EH (cell line): Measurements from ENCODE around the gene MED17.

Experiments used
- DNase-seq: peaks from one replicate; pipeline ENCODE4 v3.0.0-alpha.2; 2015; ENCODE audit warnings: low read depth

The MED17 gene

DNA sequence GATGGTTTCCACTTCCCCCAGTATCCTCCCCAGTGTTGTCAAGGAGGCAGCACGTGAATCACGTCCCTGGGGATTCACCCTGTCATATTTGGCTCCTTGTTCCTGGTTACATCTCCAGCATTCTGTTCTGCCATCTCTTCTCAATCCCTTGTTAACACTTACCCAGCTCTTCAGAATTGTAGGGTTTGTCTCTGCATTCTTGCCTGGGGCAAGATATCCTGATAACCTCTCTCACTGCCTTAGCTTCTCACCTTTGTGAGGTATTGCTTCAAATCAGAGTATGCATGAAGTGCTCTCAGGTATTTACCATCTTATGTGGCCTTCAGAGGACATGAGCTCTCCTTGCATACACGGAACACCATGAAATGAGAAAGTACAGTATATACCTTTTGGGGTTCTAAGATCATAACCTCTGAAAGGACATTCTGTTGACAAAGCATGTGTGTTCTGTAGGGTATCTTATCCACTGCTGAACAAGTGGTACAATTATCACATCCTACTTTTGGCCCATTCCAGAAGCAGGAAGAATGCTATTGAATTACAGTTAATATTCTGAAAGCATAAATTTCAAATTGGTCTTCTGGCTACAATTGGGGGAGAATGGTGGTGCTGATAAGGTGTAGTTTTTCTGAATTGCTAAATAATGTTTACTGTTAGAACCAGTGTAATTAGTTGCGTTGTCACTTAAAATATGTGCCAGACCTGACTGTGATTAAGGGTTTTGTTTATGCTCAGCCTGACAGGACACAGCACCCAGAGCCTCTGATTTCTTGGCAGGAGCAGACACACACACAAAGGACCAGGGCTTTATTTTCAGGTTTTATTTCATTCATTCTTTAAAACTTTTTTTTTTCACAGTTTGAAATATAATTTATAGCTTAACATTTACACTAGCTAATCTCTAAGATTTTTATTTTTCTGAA lies 33.6 kb downstream of the MED17 start:
- no peak for DNase-seq

DNA sequence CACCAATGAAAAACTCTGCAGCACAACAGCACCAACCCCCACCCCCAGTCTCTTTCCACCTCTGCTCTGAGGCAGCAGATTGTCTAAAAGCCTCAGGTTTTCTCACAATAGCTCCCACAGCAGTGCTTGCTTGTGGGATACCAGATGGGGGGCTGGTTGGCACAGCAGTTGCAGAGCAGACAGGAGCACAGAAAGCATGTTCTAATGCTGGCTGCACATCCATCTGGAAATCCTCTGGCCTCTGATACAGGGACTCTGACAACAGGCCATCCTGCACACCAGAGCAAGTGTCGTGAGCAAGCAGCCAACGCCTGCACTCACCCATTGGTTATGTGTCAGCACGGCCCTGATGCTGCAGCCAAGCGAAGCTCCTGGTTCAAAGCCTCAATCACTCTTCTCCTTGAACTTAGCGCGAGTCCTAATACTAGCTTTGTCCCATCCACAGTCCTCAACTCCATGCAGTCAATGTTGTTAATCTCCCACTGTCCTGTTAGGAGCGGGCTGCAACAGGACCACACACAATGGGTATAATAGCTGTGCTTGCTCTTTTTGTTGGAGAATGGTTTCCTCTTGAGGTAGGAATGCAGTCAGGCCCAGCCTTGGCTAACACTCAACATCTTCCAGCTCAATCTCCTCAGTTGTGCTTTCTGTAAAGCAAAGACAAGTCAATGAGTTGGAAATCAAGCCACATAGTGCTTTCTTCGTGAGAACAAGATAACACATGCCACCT lies 36.0 kb downstream of the MED17 start:
- no peak for DNase-seq

DNA sequence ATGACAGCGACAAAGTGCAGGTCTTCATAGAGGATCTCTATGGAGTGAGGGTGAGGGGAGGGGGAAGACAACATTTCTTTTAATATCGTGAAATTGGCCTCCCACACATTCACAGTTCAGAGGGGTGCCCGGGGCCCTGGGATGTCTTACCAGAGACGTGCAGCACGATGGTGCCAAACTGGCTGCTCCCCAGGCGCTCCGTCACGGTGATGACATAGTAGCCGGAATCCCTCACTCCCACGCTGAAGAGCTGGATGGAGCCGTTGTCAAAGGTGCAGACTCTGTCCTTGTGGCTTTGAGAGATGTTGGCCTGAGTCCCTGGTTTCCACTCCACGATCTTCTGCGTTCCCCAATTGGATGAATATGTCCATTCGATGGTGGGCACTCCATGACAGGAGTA lies 36.8 kb downstream of the MED17 start:
- no peak for DNase-seq

DNA sequence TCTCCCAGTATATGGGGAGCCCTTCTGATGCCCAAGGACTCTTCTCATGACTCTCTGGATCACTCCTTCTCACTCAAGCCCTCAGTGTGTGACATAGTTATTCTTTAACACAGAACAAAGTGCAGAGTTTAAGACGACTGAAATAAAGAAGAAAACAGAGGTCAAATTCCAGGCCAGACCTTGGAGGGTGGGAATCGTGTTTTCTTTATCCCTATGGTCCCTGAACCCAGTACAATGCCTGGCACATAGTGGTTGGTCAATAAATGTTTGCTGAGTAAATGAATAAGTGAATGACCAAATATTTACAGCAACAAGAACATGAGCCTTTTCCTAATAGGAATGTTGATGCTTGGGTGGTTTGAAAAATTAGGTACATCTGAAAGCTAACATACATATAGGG lies 37.5 kb downstream of the MED17 start:
- no peak for DNase-seq

DNA sequence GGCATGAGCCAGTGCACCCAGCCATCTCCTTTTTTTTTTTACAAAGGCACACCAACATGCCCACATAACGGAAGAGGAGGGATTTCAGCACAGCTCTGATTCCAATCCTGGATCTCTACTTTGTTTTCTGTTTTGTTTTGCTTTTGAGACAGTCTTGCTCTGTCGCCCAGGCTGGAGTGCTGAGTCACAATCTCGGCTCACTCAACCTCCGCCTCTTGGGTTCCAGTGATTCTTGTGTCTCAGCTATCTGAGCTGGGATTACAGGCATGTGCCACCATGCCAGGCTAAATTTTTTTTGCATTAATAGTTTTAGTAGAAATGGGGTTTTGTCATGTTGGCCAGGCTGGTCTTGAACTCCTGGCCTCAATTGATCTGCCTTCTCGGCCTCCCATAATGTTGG lies 38.3 kb downstream of the MED17 start:
- DNase-seq, result peak; percentile 35

DNA sequence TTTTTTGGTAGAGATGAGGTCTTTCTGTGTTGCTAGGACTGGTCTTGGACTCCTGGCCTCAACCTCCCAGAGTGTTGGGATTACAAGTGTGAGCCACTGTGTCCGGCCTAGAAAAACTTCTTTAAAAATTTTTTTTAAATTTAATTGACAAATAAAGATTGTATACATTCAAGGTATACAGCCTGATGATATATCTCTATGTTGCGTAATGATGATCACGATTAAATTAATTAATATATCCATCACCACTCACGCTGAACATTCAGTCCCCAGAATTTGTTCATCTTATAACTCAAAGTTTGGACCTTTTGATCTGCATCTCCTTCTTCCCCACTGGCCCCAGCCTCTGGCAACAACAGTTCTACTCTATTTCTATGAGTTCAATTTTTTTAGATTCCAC lies 39.1 kb downstream of the MED17 start:
- DNase-seq, result no peak

DNA sequence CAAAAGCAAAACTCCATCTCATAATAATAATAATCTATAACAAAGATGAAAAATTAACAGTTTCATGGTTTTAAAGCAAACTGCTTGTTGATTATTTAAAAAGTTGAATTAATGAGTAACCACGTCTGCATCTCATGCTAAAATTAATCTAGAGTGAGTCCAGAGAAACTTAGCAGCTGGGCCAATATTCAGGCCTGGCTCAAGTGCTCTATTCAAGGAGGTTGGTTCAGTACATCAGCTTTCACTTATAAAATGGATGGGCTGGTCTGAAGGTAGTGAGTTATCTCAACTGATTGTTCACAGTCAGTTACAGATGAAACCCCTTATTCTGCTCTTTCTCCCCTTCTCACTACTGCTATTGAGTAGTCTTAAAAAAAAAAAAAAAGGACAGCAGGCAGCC lies 43.3 kb downstream of the MED17 start:
- DNase-seq, result no peak

DNA sequence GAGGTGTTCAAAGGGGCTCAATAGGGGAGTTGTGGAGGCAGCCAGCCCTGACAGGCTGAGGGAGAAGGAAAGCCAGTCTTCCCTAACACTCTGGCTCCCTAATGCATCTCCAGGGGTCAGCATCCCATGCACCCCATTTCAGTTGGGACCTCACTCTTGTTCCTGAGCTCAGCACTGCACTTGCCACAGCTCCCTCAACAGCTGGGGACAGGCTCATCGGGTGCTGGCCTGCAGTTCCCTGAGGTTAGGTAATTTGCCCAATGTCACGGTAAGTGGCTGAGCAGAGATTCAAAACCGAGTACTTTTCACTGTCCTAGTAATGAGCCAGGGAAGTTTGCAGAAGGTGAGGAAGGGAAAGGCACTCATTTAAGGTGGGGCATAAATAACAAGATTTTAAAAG lies 45.5 kb downstream of the MED17 start:
- no peak for DNase-seq

DNA sequence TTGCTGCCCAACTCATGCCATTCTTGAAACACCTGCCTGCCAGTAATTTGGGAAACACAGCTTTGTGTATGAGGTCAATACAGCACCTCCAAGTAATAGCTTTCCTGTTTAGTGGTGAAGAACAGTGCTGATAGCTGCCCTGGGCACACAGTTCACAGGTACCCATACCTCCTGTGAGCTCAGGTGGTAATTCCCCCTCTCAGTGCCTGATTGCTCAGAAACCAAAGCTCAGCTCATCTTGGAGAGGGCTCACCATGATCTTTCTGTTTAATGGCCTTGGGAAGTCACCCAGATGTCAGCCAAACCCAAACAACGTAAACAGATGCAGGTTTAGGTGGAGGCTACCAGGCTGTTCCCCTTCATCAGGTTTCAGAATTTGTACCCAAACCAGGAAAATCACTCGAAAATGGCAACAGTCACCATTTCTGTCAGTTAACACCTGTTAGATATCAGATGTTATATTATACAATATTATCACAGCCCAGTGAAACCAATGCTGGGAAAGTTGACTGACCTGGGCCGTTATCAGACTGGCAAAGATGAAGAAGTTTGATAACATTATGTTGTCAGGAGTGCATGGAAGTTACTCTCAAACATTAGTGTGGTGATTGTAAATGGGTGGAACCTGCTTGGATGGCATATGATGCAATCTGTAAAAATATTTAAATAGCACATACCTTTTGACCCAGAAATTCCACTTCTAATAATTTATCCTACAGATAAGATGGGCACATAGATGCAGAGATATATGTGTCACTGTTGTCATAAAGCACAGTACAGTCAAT lies 47.5 kb downstream of the MED17 start:
- DNase-seq, result no peak

DNA sequence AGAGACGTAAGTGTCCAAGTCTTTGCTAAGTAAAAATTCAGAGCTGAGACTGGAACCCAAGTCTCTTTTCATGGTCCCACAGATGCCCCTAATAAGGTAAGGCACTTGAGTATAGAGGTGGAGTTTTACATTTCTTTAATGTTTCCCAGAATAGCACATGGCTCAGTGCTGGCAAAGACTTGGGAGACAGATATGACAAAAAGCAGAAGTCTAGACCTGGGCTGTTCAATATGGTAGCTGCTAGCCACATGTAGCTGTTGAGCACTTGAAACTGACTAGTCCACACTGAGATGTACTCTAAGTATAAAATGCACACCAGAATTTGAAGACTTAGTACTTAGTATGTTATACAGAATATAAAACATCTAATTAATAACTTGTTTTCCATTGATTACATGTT lies 48.7 kb downstream of the MED17 start:
- DNase-seq, result no peak

DNA sequence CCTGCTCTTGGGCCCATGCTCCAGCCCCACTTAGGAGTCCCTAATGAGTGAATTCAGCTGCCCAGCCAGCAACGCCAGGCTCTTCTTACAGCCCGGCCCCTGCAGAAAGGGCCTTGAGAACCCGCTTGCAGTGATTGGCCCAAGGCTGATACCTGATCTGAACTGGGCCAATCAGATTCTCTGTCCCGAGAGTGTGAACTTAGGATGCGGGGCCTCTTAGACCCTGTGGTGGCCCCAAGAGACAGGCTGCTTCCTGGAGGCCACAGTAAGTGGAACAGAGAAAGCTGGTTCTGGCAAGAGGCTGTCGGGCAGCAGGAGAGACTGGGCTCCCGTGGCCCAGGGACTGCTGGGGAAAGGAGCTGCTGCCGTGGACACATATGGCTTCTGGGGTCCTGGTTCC lies 54.9 kb downstream of the MED17 start:
- DNase-seq, result no peak

DNA sequence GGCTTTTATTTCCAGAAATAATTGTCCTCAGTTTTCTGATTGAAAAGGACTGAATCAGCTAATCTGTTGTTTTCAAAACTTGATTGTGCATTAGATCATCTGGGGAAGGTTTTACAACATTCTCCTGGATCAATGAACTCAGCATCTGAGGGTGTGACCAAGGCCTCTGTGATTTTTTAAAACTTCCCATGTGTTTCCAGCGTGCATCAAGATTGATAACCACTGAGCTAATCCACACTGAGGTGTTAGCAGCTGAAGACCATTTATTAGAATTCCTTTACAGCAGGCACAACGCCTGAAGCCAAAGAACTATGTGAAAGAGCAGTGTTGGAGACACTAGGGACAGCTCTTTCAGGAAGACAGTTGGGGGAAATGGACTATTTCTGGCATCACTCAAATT lies 56.1 kb downstream of the MED17 start:
- peak; percentile 22 for DNase-seq

DNA sequence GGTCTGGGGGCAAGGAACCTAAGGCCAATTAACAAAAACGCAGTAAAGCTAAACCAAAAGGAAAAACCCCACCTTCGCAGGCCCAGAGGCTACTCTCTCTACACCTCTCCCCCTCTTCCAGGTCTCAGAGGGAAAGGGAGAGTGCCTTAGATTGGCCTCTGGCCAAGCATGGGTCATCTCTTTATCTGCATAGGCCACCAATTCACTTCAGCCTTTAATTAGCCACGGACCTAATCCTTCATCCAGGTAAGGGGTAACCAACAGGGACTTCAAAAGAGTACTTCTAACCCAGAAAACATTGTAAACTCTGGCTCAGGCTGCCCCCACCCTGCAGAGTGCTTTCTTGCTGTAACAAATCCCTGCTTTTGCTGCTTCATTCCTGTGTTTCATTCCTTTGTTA lies 56.9 kb downstream of the MED17 start:
- no peak for DNase-seq

DNA sequence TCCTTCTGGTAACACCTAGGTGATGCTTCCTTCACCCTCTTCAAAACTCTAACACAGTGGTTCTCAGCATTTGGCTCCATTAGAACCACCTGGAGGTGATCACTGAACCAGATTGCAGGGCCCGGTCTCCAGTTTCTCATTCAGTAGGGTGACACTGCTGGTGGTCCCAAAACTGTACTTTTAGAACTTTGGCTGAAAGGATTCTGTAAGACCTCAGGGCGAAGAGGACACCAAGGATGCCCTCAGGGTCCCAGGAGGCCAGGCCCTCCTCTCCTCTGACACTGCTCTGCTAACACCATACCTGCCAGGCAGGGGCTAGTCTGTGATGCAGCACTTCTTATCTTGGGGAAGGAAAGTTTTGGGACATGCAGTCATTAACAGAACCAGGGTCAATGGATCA lies 57.4 kb downstream of the MED17 start:
- DNase-seq, result no peak

DNA sequence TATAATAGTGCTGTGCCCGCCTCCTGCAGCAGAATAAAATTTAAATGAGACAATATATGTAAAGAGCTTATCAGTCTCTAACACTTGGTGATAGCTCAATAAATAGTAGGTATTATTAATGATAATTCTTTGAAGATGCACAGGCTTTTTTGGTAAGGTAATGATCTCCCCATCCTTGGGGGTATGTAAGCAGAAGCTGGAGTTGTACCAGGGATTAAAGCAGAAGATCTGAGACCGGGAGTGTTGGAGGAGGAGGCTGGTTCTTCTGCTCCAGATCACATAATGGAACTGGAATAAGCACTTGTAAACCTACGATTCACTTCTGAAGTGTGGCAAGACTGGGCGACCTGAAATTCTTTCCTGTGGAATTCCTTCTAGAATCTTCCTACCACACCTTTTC lies 58.0 kb downstream of the MED17 start:
- no peak for DNase-seq

DNA sequence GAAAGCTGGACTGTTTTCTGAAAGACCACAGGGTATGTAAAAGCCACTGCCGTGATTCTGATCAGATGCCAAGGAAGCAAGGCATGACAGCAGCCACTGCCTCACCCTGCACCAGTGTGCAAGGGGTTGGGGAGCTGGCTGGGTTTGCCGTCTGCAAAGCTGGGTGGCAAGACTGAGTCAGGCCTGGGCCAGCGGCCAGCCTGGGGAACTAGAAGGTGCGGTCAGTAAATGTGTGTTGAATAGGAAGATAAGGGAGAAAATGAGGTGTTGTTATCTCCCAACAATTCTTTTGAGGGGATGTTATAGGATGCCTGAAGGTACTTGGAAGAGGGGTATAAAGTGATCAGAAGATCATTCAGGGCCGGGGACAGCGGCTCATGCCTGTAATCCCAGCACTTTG lies 58.4 kb downstream of the MED17 start:
- peak; percentile 72 for DNase-seq

DNA sequence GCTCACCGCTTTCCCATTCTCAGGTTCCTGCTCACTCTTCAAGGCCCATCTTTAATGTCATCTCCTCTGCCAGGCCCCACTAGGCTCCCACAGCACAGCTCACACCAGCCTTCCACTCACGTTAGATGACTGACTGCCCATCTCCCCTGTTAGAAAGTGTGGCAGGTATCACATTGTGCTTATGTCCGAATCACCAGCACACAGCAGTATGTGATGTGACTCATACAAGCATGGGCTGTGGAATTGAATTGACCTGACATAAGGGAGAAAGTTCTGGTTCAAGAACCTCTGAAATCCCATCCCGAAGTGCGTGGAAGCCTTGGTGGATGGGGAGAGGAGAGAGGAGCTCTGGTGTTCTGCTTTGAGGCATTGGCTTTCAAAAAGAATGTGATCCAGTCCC lies 59.8 kb downstream of the MED17 start:
- DNase-seq, result no peak

DNA sequence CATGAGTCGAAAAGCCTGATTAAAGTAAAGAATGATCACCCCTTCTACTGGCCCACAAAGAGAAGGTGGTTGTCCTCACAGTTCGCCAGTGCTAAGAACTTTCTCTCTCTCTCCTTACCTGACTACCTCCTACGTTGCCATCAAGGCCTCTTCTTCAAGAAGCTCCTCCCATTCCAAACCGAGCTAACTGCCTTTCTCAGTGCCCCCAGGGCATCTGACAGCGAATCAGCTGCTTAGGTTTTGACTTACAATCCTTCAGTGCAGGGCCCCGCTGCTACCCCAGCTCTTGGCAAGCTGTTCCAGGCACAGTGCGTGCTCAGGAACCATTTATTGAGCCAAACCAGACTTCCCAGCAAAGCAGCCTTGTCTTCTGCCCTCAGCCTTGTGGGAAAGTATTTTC lies 60.5 kb downstream of the MED17 start:
- DNase-seq, result no peak

DNA sequence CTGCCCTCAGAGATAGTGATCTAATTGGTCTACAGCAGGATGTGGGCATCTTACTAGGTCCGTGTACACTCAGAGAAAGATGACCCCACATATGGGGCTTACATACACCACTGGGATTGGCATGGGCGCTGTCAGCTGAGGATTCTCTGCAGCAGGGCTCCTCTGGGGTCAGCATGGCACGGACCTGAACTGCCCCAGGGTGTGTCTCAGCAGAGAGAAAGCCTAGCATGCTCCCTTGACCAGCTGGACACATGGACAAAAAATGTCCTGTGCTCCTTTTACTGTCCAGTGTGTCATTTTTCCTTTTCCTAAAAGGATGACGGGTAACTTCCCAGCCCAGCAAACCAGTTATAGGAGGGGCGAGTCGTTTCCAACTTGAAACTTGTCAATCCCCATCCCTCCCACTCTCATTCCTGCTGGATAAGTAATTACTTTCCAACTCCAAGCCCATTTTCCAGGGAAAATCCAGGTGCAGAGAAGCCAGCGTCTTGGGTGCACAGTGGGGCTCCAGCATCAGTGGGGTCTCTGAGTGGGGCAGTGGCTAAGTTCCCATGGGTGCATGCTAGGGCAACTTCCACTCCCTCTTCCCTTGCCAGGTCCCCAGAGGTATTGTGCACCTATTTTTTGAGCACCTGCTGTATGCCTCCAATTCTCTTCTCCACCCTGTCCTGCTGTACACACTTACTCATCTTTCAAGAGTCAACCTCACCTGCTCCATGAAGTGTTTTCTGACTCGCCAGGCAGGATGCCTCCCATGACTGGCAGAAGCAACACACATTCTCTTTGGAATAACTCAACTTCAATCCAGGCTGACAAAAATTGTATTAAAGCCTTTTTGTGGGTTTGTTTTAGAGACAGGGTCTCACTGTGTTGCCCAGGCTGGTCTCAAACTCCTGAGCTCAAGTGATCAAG lies 61.4 kb downstream of the MED17 start:
- peak; percentile 68 for DNase-seq

DNA sequence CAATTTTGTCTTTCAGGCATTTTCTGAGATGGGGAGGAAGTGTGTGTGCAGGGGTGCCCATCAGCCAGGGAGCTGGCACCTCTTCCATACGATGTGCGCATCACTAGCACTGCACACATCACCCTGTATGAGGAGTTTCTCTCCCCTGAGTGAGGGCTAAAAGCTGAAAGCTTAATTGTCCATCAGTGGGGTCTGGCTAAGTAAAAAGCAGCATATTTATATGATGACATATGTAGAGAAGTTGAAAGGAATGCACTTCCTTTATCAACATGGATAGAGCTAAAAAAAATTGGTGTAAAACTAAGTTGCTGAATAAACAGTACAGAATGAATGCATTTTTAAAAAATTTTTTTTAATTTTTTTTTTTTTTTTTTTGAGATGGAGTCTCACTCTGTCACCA lies 62.3 kb downstream of the MED17 start:
- DNase-seq, result peak; percentile 78

DNA sequence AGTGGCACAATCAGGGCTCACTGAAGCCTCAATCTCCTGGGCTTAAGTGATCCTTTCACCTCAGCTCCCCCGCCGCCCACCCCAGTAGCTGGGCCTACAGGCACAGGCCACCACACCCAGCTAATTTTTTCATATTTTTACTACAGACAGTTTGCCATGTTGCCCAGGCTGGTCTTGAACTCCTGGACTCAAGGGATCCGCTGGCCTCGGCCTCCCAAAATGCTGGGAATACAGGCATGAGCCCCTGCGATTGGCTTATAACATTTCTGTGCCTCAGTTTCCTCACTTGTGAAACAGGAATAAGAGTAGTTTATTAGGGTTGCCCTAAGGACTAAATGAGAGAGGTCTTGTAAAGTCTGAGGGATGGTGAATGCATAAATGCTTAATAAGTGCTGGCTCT lies 65.1 kb downstream of the MED17 start:
- DNase-seq, result no peak
